OCI-LY7 (cell line): ENCODE data around the gene OR51L1.

ENCODE experiments used
- CTCF ChIP-seq: fragments of 200-600 bp; sonication (generic); conservative IDR thresholded peaks from 2 replicates; pipeline ENCODE4 v1.5.1; 2014; ENCODE audit warnings: mild to moderate bottlenecking, antibody characterized with exemption, low read length, moderate library complexity, mixed read lengths
- EZH2phosphoT487 ChIP-seq: fragments of 200-600 bp; sonication (generic); IDR thresholded peaks from 2 replicates; pipeline ENCODE4 v1.6.1; 2018; ENCODE audit warnings: low read depth, borderline replicate concordance, mild to moderate bottlenecking, mixed run types, antibody characterized with exemption, low read length, moderate library complexity, mixed read lengths

GRCh38 chr11:4994551-4994950 lies at the start of gene OR51L1:
- TF ChIP-seq CTCF: no peak
- no peak for TF ChIP-seq EZH2phosphoT487
